Measurements from ENCODE around the gene ZBTB3.
"Not testable (repeated sequence)": the region's sequence is repeated elsewhere in the genome, so short reads cannot be mapped to it uniquely, and the experiment has no call there.

The ZBTB3 gene

GRCh38 chr11:62706850-62707247 lies 47.1 kb downstream of the ZBTB3 start:
- no peak for ATAC-seq (replicated peaks)
- Mint-ChIP-seq H3K9me3 (no peaks in the 10 kb centered on the region), H3K4me3 (peak overlapping the region; percentile 88 to 89), H3K36me3 (ENCODE audit: insufficient read depth) (peaks cover 51% of the 10 kb centered on the region), H3K27me3 (no peaks in the 10 kb centered on the region), H3K4me1 (ENCODE audit: low read depth in 2 of 2) (peaks cover 29 to 35% of the 10 kb centered on the region in 2 donors), H3K27ac (peak overlapping the region in 1 of 2 donors; percentile 32)
- DNase-seq = no peak

DNA sequence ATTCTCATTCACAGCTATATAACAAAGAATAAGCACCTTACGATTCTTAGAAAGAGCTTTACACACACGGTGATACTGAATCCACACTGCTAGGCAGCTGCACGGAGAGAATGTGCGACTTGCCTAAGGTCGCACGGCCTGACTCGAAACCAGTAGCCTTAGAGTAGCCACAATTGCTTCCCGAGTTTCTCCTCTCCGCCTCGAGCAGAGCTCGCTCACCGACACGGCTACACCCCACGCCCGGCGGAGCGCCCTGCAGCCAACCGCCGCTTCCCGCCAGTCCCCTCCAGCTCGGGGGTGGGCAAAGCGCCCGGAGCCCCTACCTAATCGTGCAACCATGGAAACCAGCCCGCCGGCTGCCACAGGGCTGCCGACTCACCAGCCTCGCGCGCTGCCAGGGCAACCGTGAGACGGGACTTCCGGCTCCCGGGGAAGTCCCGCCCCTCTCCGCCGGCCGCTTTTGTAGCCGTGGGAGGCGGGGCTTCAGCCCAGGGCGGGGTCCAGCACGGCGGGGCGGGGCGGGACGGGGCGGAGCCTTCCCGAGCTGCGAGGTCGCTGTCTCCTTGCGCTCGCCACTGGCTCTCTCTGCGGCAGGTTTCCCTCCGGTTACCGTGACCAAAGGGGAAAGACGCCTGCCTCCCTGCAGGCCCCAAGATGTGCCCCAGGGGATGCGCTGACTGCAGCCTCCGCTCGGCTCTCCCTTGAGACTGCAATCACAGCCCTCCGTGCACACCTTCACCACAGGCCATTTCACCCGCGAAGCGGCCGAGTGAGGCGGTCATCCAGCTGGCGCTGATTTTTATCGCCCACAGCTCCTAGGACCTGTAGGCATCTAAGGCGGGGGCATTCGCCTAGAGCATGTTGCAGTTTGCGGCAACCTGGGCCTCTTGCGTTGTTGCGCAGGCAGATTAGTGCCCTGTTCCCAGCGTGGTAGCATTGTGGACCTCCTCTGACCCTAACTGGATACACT lies 47.8 kb downstream of the ZBTB3 start:
- ATAC-seq (replicated peaks) = peak; percentile 67
- Mint-ChIP-seq H3K4me1 (ENCODE audit: low read depth in 2 of 2) (peaks cover 29 to 35% of the 10 kb centered on the region in 2 donors), H3K9me3 (no peaks in the 10 kb centered on the region)

GRCh38 chr11:62705413-62705812 lies 48.5 kb downstream of the ZBTB3 start:
- H3K4me3 Mint-ChIP-seq = peak overlapping the region; percentile 88 to 89
- H3K4me1 Mint-ChIP-seq (ENCODE audit: low read depth in 2 of 2) = peaks cover 29 to 35% of the 10 kb centered on the region in 2 donors
- no peaks in the 10 kb centered on the region for H3K27me3 Mint-ChIP-seq
- ATAC-seq (replicated peaks) (no peak), DNase-seq (no peak)
- no peaks in the 10 kb centered on the region for H3K9me3 Mint-ChIP-seq
- H3K27ac Mint-ChIP-seq = peak overlapping the region; percentile 90
- H3K36me3 Mint-ChIP-seq (ENCODE audit: insufficient read depth) = peaks cover 40% of the 10 kb centered on the region

More for the DNA sequence above, 47.8 kb downstream of the ZBTB3 start:
- H3K27me3 Mint-ChIP-seq = no peaks in the 10 kb centered on the region
- peak; percentile 88 to 92 (median 90) for DNase-seq
- H3K27ac Mint-ChIP-seq = peak overlapping the region; percentile 90
- H3K36me3 Mint-ChIP-seq (ENCODE audit: insufficient read depth) = peaks cover 48% of the 10 kb centered on the region
- H3K4me3 Mint-ChIP-seq = peak overlapping the region; percentile 88 to 89

- not testable (repeated sequence) for DNase-seq; H3K27ac Mint-ChIP-seq; H3K27me3 Mint-ChIP-seq; H3K9me3 Mint-ChIP-seq; ATAC-seq (replicated peaks)
- Mint-ChIP-seq H3K4me3 (peak overlapping the region in 1 of 2 donors; percentile 8), H3K4me1 (ENCODE audit: low read depth in 2 of 2) (peaks cover 18 to 22% of the 10 kb centered on the region in 2 donors), H3K36me3 (ENCODE audit: insufficient read depth) (peaks cover 25% of the 10 kb centered on the region)
Observed at GRCh38 chr11:62703921-62704320, 50.0 kb downstream of the ZBTB3 start.

GRCh38 chr11:62702246-62702645 lies 51.7 kb downstream of the ZBTB3 start:
- no peaks in the 10 kb centered on the region for H3K27me3 Mint-ChIP-seq
- no peak overlapping the region for H3K4me3 Mint-ChIP-seq
- DNase-seq (no peak), ATAC-seq (replicated peaks) (no peak)
- peaks cover 28% of the 10 kb centered on the region for H3K36me3 Mint-ChIP-seq (ENCODE audit: insufficient read depth)
- H3K27ac Mint-ChIP-seq = no peak overlapping the region
- peaks cover 13 to 15% of the 10 kb centered on the region in 2 donors for H3K4me1 Mint-ChIP-seq (ENCODE audit: low read depth in 2 of 2)
- no peaks in the 10 kb centered on the region for H3K9me3 Mint-ChIP-seq
